Transverse colon (tissue), 4 donors: ENCODE results near the gene NUMB. TPM values are rescaled to one million over a fixed set of nuclear protein-coding genes. Genes with fewer than 3 reads are reported as not detected.

Source experiments
- DNase-seq: peaks from one replicate; pipeline ENCODE4 v3.0.0-alpha.2; 2019
- H3K27ac ChIP-seq, 4 donors: fragments of 200-600 bp; sonication (generic); 2 replicates each; pipeline ENCODE4 v1.5.1; 2016 to 2018; ENCODE audit warnings: inconsistent platforms in 4 of 4
- H3K27me3 ChIP-seq: fragments of 200-600 bp; sonication (generic); 2 replicates; pipeline ENCODE4 v1.5.1; 2017; ENCODE audit warnings: inconsistent platforms
- H3K36me3 ChIP-seq, 4 donors: fragments of 200-600 bp; sonication (generic); 2 replicates each; pipeline ENCODE4 v1.5.1; 2017 to 2019; ENCODE audit warnings: inconsistent platforms in 4 of 4
- H3K4me1 ChIP-seq, 4 donors: fragments of 200-600 bp; sonication (generic); 2 replicates each; pipeline ENCODE4 v1.5.1; 2017 to 2020; ENCODE audit warnings: inconsistent platforms in 4 of 4
- H3K4me3 ChIP-seq, 4 donors: fragments of 200-600 bp; sonication (generic); 1 replicate in 1 of 4; 2 replicates in 3 of 4; pipeline versions ENCODE4 v1.5.1 to v1.6.1; 2017 to 2019; ENCODE audit warnings: inconsistent platforms in 4 of 4
- H3K9me3 ChIP-seq, 2 donors: fragments of 200-600 bp; sonication (generic); 2 replicates each; pipeline ENCODE4 v1.5.1; 2017 to 2019; ENCODE audit warnings: inconsistent platforms in 2 of 2
- CTCF ChIP-seq, 5 experiments: fragments of 200-600 bp in 3 of 5; fragments of 450-650 bp in 2 of 5; sonication (generic) in 3 of 5; IDR thresholded peaks; 1 replicate in 2 of 5; 2 replicates in 3 of 5; pipeline ENCODE4 v1.5.1; 2016 to 2017; ENCODE audit warnings: antibody characterized with exemption in 5 of 5, inconsistent platforms in 3 of 5, mild to moderate bottlenecking in 2 of 5, moderate library complexity in 1 of 5
- EP300 ChIP-seq: sonication (generic); formaldehyde crosslinking; IDR thresholded peaks from one replicate; pipeline ENCODE4 v1.6.1; 2017; ENCODE audit warnings: antibody characterized with exemption, low read depth
- POLR2A ChIP-seq: fragments of 450-650 bp; IDR thresholded peaks from one replicate; pipeline ENCODE4 v1.6.1; 2016; ENCODE audit warnings: antibody characterized with exemption, mild to moderate bottlenecking, moderate library complexity
- POLR2AphosphoS5 ChIP-seq, 3 donors: sonication (generic); formaldehyde crosslinking; IDR thresholded peaks; one replicate each; pipeline ENCODE4 v1.6.1; 2016; ENCODE audit warnings: antibody characterized with exemption in 3 of 3
- WGBS, 2 donors: methylation state at CpG; one replicate each; pipeline ENCODE4 v1.1.5; 2018; ENCODE audit warnings: low coverage in 1 of 2; 5-methylcytosine and 5-hydroxymethylcytosine counted together
- in situ Hi-C, 4 donors: fragments of 200-750 bp; cut with MboI; loops; one replicate each; pipeline versions ENCODE4 v1.15.0 to v1.15.1; 2017; ENCODE audit warnings: low sequenced_read_pairs in 3 of 4, low pct_ligation_motif_present in 1 of 4, low pct_unique_long_range_greater_than_20kb in 1 of 4
- intact Hi-C: fragments of 100-400 bp; cut with DNase I; formaldehyde crosslinking; loops from one replicate; pipeline ENCODE4 v1.15.1; 2023; ENCODE audit warnings: low total_unique reads
- total RNA-seq, 4 donors: library from RNA; depleted of rRNA; stranded (reverse); fragments of >200 nt; gene quantifications; one replicate each; pipeline ENCODE4 v1.1.0, GENCODE V29; 2016

The NUMB gene
- total RNA-seq, 4 donors from 2014 or later: 64.7 to 117 (median 103) TPM

DNA sequence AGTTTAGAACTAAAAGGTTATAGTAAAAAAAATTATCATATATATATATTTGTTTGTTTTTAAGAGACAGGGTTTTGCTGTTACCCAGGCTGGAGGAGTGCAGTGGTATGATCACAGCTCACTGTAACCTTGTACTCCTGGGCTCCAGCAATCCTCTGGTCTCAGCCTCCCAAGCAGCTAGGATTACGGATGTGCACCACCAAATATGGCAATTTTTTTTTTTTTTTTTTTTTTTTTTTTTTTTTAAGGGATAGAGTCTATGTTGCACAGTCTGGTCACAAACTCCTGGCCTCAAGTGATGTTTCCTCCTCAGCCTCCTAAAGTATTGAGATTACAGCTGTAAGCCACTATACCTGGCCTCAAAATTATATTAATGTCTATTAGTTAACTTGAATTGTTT is 172.4 kb downstream of the NUMB start:
- Histone ChIP-seq H3K4me3 (no peak overlapping the region), H3K9me3 (no peaks in the 10 kb centered on the region), H3K36me3 (peaks cover 0 to 57% (median 23%) of the 10 kb centered on the region in 4 donors), H3K27me3 (no peaks in the 10 kb centered on the region), H3K27ac (no peak overlapping the region), H3K4me1 (peaks cover 0 to 16% (median 0%) of the 10 kb centered on the region in 4 donors)
- in situ Hi-C loops (no loop called here), intact Hi-C loops (no loop called here)
- DNase-seq: no peak
- TF ChIP-seq EP300 (no peak), CTCF (IDR thresholded peaks at IDR 0.05) (no peak), POLR2AphosphoS5 (IDR thresholded peaks at IDR 0.05) (no peak), POLR2A (no peak)
- whole genome bisulfite sequencing, 2 donors: 85 to 94% methylated on average over 1 of the region's 1 CpG

- in situ Hi-C loops (no loop called here), intact Hi-C loops (no loop called here)
- no peak for DNase-seq
- no peaks in the 10 kb centered on the region for H3K9me3 ChIP-seq
- H3K4me1 ChIP-seq: no peaks in the 10 kb centered on the region
- H3K4me3 ChIP-seq: no peak overlapping the region
- 72 to 74% methylated on average over 10 to 12 of the region's 12 CpGs for WGBS, 2 donors
- TF ChIP-seq POLR2A (no peak), EP300 (no peak), POLR2AphosphoS5 (IDR thresholded peaks at IDR 0.05) (no peak), CTCF (IDR thresholded peaks at IDR 0.05) (no peak)
- no peak overlapping the region for H3K27ac ChIP-seq
- H3K36me3 ChIP-seq: peaks cover 0 to 67% (median 27%) of the 10 kb centered on the region in 4 donors
- H3K27me3 ChIP-seq: no peaks in the 10 kb centered on the region
These were observed 174.6 kb downstream of the NUMB start for GRCh38 chr14:73283608-73284379.

DNA sequence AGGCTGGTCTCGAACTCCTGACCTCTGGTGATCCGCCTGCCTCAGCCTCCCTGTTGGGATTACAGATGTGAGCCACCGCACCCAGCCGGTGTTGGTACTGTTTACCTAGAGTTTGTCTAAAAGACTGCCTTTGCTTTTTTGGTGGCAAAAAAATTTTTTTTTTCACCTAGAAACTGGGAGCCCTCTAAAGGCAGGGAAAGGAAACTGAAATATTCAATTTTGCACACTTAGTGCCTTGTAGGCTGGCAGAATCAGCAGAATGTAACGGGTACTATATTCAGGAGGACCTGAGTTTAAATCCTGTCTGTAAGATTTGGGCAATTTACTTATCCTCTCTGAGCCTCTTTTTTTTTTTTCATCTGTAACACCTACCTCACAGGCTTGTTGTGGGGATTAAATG is 177.4 kb downstream of the NUMB start:
- in situ Hi-C loops (no loop called here), intact Hi-C loops (no loop called here)
- Histone ChIP-seq H3K27ac (no peak overlapping the region), H3K9me3 (no peaks in the 10 kb centered on the region), H3K27me3 (no peaks in the 10 kb centered on the region), H3K36me3 (peaks cover 0 to 66% (median 31%) of the 10 kb centered on the region in 4 donors), H3K4me3 (no peak overlapping the region), H3K4me1 (no peaks in the 10 kb centered on the region)
- no peak for DNase-seq
- TF ChIP-seq CTCF (IDR thresholded peaks at IDR 0.05): no peak
- no peak for TF ChIP-seq POLR2AphosphoS5 (IDR thresholded peaks at IDR 0.05)
- no peak for TF ChIP-seq POLR2A
- TF ChIP-seq EP300: no peak
- 93 to 98% methylated on average over 5 of the region's 5 CpGs for WGBS, 2 donors

- 95% methylated on average over 2 of the region's 2 CpGs; no CpG with 5 or more reads in 1 of the 2 donors for WGBS, 2 donors
- Histone ChIP-seq H3K4me3 (no peak overlapping the region), H3K9me3 (no peaks in the 10 kb centered on the region), H3K4me1 (no peaks in the 10 kb centered on the region), H3K27me3 (no peaks in the 10 kb centered on the region), H3K36me3 (peaks cover 0 to 48% (median 23%) of the 10 kb centered on the region in 4 donors), H3K27ac (no peak overlapping the region)
- in situ Hi-C loops (no loop called here), intact Hi-C loops (no loop called here)
- DNase-seq: no peak
- TF ChIP-seq CTCF (IDR thresholded peaks at IDR 0.05) (no peak), POLR2A (no peak), POLR2AphosphoS5 (IDR thresholded peaks at IDR 0.05) (no peak), EP300 (no peak)
These were observed 181.0 kb downstream of the NUMB start for GRCh38 chr14:73277376-73277775.
